ENCODE measurements around the gene PEF1.

DNA sequence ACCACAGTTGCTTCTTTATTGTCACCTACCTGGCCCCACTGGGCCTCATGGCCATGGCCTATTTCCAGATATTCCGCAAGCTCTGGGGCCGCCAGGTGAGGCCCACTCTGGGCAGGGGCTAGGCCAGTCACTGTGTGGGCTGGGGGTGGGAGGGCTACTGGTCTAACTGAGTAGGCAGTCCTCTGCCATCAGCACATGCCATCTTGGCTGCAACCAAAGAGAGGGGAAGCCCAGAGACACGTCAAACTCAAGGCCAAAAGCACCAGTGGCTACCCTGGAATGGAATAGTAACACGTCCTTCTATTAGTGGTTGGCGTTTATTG lies 23.2 kb downstream of the PEF1 start:
- TF ChIP-seq CTCF (IDR thresholded peaks at IDR 0.05; ENCODE audit: insufficient read depth, low read depth, low read length), result no peak
- no peak for TF ChIP-seq EZH2 (IDR thresholded peaks at IDR 0.05; ENCODE audit: insufficient read depth, low read length)
